ENCODE measurements around the gene RGS2. TPM values are rescaled to one million over a fixed set of nuclear protein-coding genes. Genes with fewer than 3 reads are reported as not detected.

RGS2 gene
- polyA plus RNA-seq, 4 donors = 100 to 573 (median 352) TPM

GRCh38 chr1:192810253-192810880 is 1.5 kb downstream of the RGS2 start:
- 26 to 40% (median 36%) methylated on average over 5 of the region's 5 CpGs for WGBS, 3 donors
- Histone ChIP-seq H3K27me3 (ENCODE audit: control insufficient read depth in 3 of 3, insufficient read depth in 3 of 3, low read length in 3 of 3) (no peaks in the 10 kb centered on the region), H3K27ac (ENCODE audit: low read depth in 1 of 3, low read length in 2 of 3) (peak overlapping the region; percentile 9 to 94 (median 74)), H3K9me3 (ENCODE audit: control insufficient read depth in 2 of 2, insufficient read depth in 1 of 2, low read depth in 1 of 2, low read length in 1 of 2) (no peaks in the 10 kb centered on the region), H3K4me3 (ENCODE audit: low read depth in 1 of 3, low read length in 3 of 3) (peak overlapping the region; percentile 58 to 79 (median 71)), H3K4me1 (ENCODE audit: control insufficient read depth in 3 of 3, insufficient read depth in 2 of 3, low read depth in 1 of 3, low read length in 2 of 3) (peaks cover 0 to 19% (median 0%) of the 10 kb centered on the region in 3 donors), H3K36me3 (ENCODE audit: control insufficient read depth in 3 of 3, insufficient read depth in 2 of 3, low read depth in 1 of 3, low read length in 3 of 3) (peaks cover 3 to 16% (median 3%) of the 10 kb centered on the region in 3 donors)
- DNase-seq = peak; percentile 36 to 58
- no peak for FAIRE-seq

GRCh38 chr1:192811006-192811405 is 2.2 kb downstream of the RGS2 start:
- FAIRE-seq (no peak), DNase-seq (no peak)
- H3K9me3 ChIP-seq (ENCODE audit: control insufficient read depth in 2 of 2, insufficient read depth in 1 of 2, low read depth in 1 of 2, low read length in 1 of 2) = no peaks in the 10 kb centered on the region
- H3K36me3 ChIP-seq (ENCODE audit: control insufficient read depth in 3 of 3, insufficient read depth in 2 of 3, low read depth in 1 of 3, low read length in 3 of 3) = peaks cover 3 to 16% (median 3%) of the 10 kb centered on the region in 3 donors
- H3K27me3 ChIP-seq (ENCODE audit: control insufficient read depth in 3 of 3, insufficient read depth in 3 of 3, low read length in 3 of 3) = no peaks in the 10 kb centered on the region
- H3K27ac ChIP-seq (ENCODE audit: low read depth in 1 of 3, low read length in 2 of 3) = peak overlapping the region in 1 of 3 donors; percentile 52
- H3K4me1 ChIP-seq (ENCODE audit: control insufficient read depth in 3 of 3, insufficient read depth in 2 of 3, low read depth in 1 of 3, low read length in 2 of 3) = peaks cover 0 to 19% (median 0%) of the 10 kb centered on the region in 3 donors
- H3K4me3 ChIP-seq (ENCODE audit: low read depth in 1 of 3, low read length in 3 of 3) = peak overlapping the region in 2 of 3 donors; percentile 58 to 71
- WGBS, 3 donors = 30 to 37% (median 33%) methylated on average over 3 of the region's 3 CpGs

GRCh38 chr1:192811594-192812239 is 2.9 kb downstream of the RGS2 start:
- DNase-seq = peak in 1 of 2 donors; percentile 63
- no peak for FAIRE-seq
- 49 to 62% (median 60%) methylated on average over 6 of the region's 6 CpGs for WGBS, 3 donors
- H3K36me3 ChIP-seq (ENCODE audit: control insufficient read depth in 3 of 3, insufficient read depth in 2 of 3, low read depth in 1 of 3, low read length in 3 of 3) = peaks cover 3 to 16% (median 3%) of the 10 kb centered on the region in 3 donors
- no peaks in the 10 kb centered on the region for H3K27me3 ChIP-seq (ENCODE audit: control insufficient read depth in 3 of 3, insufficient read depth in 3 of 3, low read length in 3 of 3)
- no peaks in the 10 kb centered on the region for H3K9me3 ChIP-seq (ENCODE audit: control insufficient read depth in 2 of 2, insufficient read depth in 1 of 2, low read depth in 1 of 2, low read length in 1 of 2)
- peak overlapping the region in 1 of 3 donors; percentile 49 for H3K27ac ChIP-seq (ENCODE audit: low read depth in 1 of 3, low read length in 2 of 3)
- peak overlapping the region in 2 of 3 donors; percentile 26 to 58 for H3K4me3 ChIP-seq (ENCODE audit: low read depth in 1 of 3, low read length in 3 of 3)
- H3K4me1 ChIP-seq (ENCODE audit: control insufficient read depth in 3 of 3, insufficient read depth in 2 of 3, low read depth in 1 of 3, low read length in 2 of 3) = peaks cover 0 to 19% (median 0%) of the 10 kb centered on the region in 3 donors

- 92 to 97% (median 93%) methylated on average over 3 of the region's 3 CpGs for WGBS, 3 donors
- Histone ChIP-seq H3K27me3 (ENCODE audit: control insufficient read depth in 3 of 3, insufficient read depth in 3 of 3, low read length in 3 of 3) (no peaks in the 10 kb centered on the region), H3K27ac (ENCODE audit: low read depth in 1 of 3, low read length in 2 of 3) (no peak overlapping the region), H3K4me3 (ENCODE audit: low read depth in 1 of 3, low read length in 3 of 3) (peak overlapping the region in 1 of 3 donors; percentile 58), H3K36me3 (ENCODE audit: control insufficient read depth in 3 of 3, insufficient read depth in 2 of 3, low read depth in 1 of 3, low read length in 3 of 3) (peaks cover 3 to 16% (median 3%) of the 10 kb centered on the region in 3 donors), H3K4me1 (ENCODE audit: control insufficient read depth in 3 of 3, insufficient read depth in 2 of 3, low read depth in 1 of 3, low read length in 2 of 3) (peaks cover 0 to 18% (median 0%) of the 10 kb centered on the region in 3 donors), H3K9me3 (ENCODE audit: control insufficient read depth in 2 of 2, insufficient read depth in 1 of 2, low read depth in 1 of 2, low read length in 1 of 2) (no peaks in the 10 kb centered on the region)
- no peak for FAIRE-seq
- no peak for DNase-seq
Measured at GRCh38 chr1:192812420-192813209, 3.8 kb downstream of the RGS2 start.

GRCh38 chr1:192814805-192815204 is 6.0 kb downstream of the RGS2 start:
- Histone ChIP-seq H3K36me3 (ENCODE audit: control insufficient read depth in 3 of 3, insufficient read depth in 2 of 3, low read depth in 1 of 3, low read length in 3 of 3) (peaks cover 3 to 16% (median 3%) of the 10 kb centered on the region in 3 donors), H3K27ac (ENCODE audit: low read depth in 1 of 3, low read length in 2 of 3) (no peak overlapping the region), H3K27me3 (ENCODE audit: control insufficient read depth in 3 of 3, insufficient read depth in 3 of 3, low read length in 3 of 3) (no peaks in the 10 kb centered on the region), H3K9me3 (ENCODE audit: control insufficient read depth in 2 of 2, insufficient read depth in 1 of 2, low read depth in 1 of 2, low read length in 1 of 2) (no peaks in the 10 kb centered on the region), H3K4me1 (ENCODE audit: control insufficient read depth in 3 of 3, insufficient read depth in 2 of 3, low read depth in 1 of 3, low read length in 2 of 3) (peaks cover 0 to 11% (median 0%) of the 10 kb centered on the region in 3 donors), H3K4me3 (ENCODE audit: low read depth in 1 of 3, low read length in 3 of 3) (no peak overlapping the region)
- FAIRE-seq = no peak
- no peak for DNase-seq
- 71 to 85% (median 74%) methylated on average over 1 of the region's 1 CpG for WGBS, 3 donors

- 69 to 91% (median 89%) methylated on average over 4 of the region's 4 CpGs for WGBS, 3 donors
- no peak for FAIRE-seq
- no peaks in the 10 kb centered on the region for H3K4me1 ChIP-seq (ENCODE audit: control insufficient read depth in 3 of 3, insufficient read depth in 2 of 3, low read depth in 1 of 3, low read length in 2 of 3)
- H3K27me3 ChIP-seq (ENCODE audit: control insufficient read depth in 3 of 3, insufficient read depth in 3 of 3, low read length in 3 of 3) = no peaks in the 10 kb centered on the region
- H3K4me3 ChIP-seq (ENCODE audit: low read depth in 1 of 3, low read length in 3 of 3) = no peak overlapping the region
- no peaks in the 10 kb centered on the region for H3K36me3 ChIP-seq (ENCODE audit: control insufficient read depth in 3 of 3, insufficient read depth in 2 of 3, low read depth in 1 of 3, low read length in 3 of 3)
- H3K9me3 ChIP-seq (ENCODE audit: control insufficient read depth in 2 of 2, insufficient read depth in 1 of 2, low read depth in 1 of 2, low read length in 1 of 2) = no peaks in the 10 kb centered on the region
- no peak for DNase-seq
- H3K27ac ChIP-seq (ENCODE audit: low read depth in 1 of 3, low read length in 2 of 3) = no peak overlapping the region
Measured at GRCh38 chr1:192817246-192817645, 8.4 kb downstream of the RGS2 start.

- H3K27me3 ChIP-seq (ENCODE audit: control insufficient read depth in 3 of 3, insufficient read depth in 3 of 3, low read length in 3 of 3) = peaks cover 0 to 3% (median 0%) of the 10 kb centered on the region in 3 donors
- H3K4me3 ChIP-seq (ENCODE audit: low read depth in 1 of 3, low read length in 3 of 3) = no peak overlapping the region
- FAIRE-seq (no peak), DNase-seq (no peak)
- WGBS, 3 donors = 89 to 96% (median 92%) methylated on average over 3 of the region's 3 CpGs
- H3K36me3 ChIP-seq (ENCODE audit: control insufficient read depth in 3 of 3, insufficient read depth in 2 of 3, low read depth in 1 of 3, low read length in 3 of 3) = no peaks in the 10 kb centered on the region
- no peaks in the 10 kb centered on the region for H3K9me3 ChIP-seq (ENCODE audit: control insufficient read depth in 2 of 2, insufficient read depth in 1 of 2, low read depth in 1 of 2, low read length in 1 of 2)
- no peaks in the 10 kb centered on the region for H3K4me1 ChIP-seq (ENCODE audit: control insufficient read depth in 3 of 3, insufficient read depth in 2 of 3, low read depth in 1 of 3, low read length in 2 of 3)
- no peak overlapping the region for H3K27ac ChIP-seq (ENCODE audit: low read depth in 1 of 3, low read length in 2 of 3)
Measured at GRCh38 chr1:192821296-192821695, 12.5 kb downstream of the RGS2 start.

GRCh38 chr1:192824511-192824910 is 15.7 kb downstream of the RGS2 start:
- WGBS, 3 donors = 13 to 85% (median 28%) methylated on average over 1 of the region's 1 CpG
- Histone ChIP-seq H3K27ac (ENCODE audit: low read depth in 1 of 3, low read length in 2 of 3) (no peak overlapping the region), H3K4me3 (ENCODE audit: low read depth in 1 of 3, low read length in 3 of 3) (no peak overlapping the region), H3K27me3 (ENCODE audit: control insufficient read depth in 3 of 3, insufficient read depth in 3 of 3, low read length in 3 of 3) (peaks cover 0 to 3% (median 0%) of the 10 kb centered on the region in 3 donors), H3K9me3 (ENCODE audit: control insufficient read depth in 2 of 2, insufficient read depth in 1 of 2, low read depth in 1 of 2, low read length in 1 of 2) (no peaks in the 10 kb centered on the region), H3K36me3 (ENCODE audit: control insufficient read depth in 3 of 3, insufficient read depth in 2 of 3, low read depth in 1 of 3, low read length in 3 of 3) (no peaks in the 10 kb centered on the region), H3K4me1 (ENCODE audit: control insufficient read depth in 3 of 3, insufficient read depth in 2 of 3, low read depth in 1 of 3, low read length in 2 of 3) (no peaks in the 10 kb centered on the region)
- DNase-seq = no peak
- FAIRE-seq = peak; percentile 68

Data from small intestine (tissue), 7 donors.